Right cardiac atrium (tissue), 5 donors: ENCODE results near the gene AIFM3. TPM values are rescaled to one million over a fixed set of nuclear protein-coding genes. Genes with fewer than 3 reads are reported as not detected.
"Not testable (repeated sequence)": the region's sequence is repeated elsewhere in the genome, so short reads cannot be mapped to it uniquely, and the experiment has no call there.

Source experiments
- ATAC-seq, 2 donors: fragments of 200-7000 bp; cut with Tn5 transposase; one replicate each; pipeline versions ENCODE4 v1.8.0 to v1.9.1; 2020; ENCODE audit warnings: moderate library complexity in 2 of 2, mild to moderate bottlenecking in 1 of 2
- DNase-seq, 3 donors: peaks; one replicate each; pipeline ENCODE4 v3.0.0-alpha.2; 2020
- H3K27ac ChIP-seq: one replicate; pipeline ENCODE4 v1.5.1; 2013; ENCODE audit warnings: mild to moderate bottlenecking, low read length, control low read depth, moderate library complexity
- H3K27me3 ChIP-seq: one replicate; pipeline ENCODE4 v1.6.1; 2013; ENCODE audit not compliant: control insufficient read depth, insufficient read depth
- H3K4me1 ChIP-seq: one replicate; pipeline ENCODE4 v1.6.1; 2013; ENCODE audit warnings: low read length; ENCODE audit not compliant: control insufficient read depth, insufficient read depth
- H3K4me3 ChIP-seq: one replicate; pipeline ENCODE4 v1.5.1; 2013; ENCODE audit warnings: low read length, control low read depth
- H3K9me3 ChIP-seq: one replicate; pipeline ENCODE4 v1.6.1; 2013; ENCODE audit warnings: low read length; ENCODE audit not compliant: control insufficient read depth
- WGBS: extraction: QIAGEN DNeasy Blood & Tissue Kit; methylation state at CpG from one replicate; pipeline ENCODE4 v1.1.7; 2013; 5-methylcytosine and 5-hydroxymethylcytosine counted together
- intact Hi-C, 4 donors: fragments of 100-400 bp; cut with DNase I; formaldehyde crosslinking; loops; one replicate each; pipeline versions ENCODE4 v1.11.0 to v1.14.0; 2022 to 2023
- polyA plus RNA-seq: library from polyadenylated mRNA; stranded (reverse); fragments of 200-250 nt; gene quantifications from one replicate; pipeline ENCODE4 v1.2.3, GENCODE V29; 2013
- total RNA-seq, 4 donors: library from RNA; stranded (reverse); fragmentation: NEBNext Ultra II Directional; extraction: Animal tissue kit (Norgen Biotek cat#: 25700); gene quantifications; one replicate each; pipeline ENCODE4 v1.2.1, GENCODE V29; 2021
- donor health status: healthy with polysubstance abuse.
- donor health status: DM: no; HTN: yes; CAD: no.
- donor health status: DM: no; HTN: no; CAD: no.
- donor health status: DM: no; HTN: yes; CAD: no; lungs with severe emphysema.
- donor health status: DM: yes; HTN: yes; CAD: no.

The AIFM3 gene
- total and polyA plus RNA-seq, 5 donors, result 1.0 to 2.1 (median 1.4) TPM

- intact Hi-C loops, result no loop called here
- 59% methylated on average over 4 of the region's 4 CpGs for WGBS
- Histone ChIP-seq H3K4me3 (no peak overlapping the region), H3K9me3 (no peaks in the 10 kb centered on the region), H3K27ac (no peak overlapping the region), H3K4me1 (no peaks in the 10 kb centered on the region), H3K27me3 (no peaks in the 10 kb centered on the region)
- DNase-seq (peak in 1 of 3 donors; percentile 18), ATAC-seq (no peak)
Observed at GRCh38 chr22:20970939-20971657, 4.0 kb downstream of the AIFM3 start.

- intact Hi-C loops, H3K27ac ChIP-seq, H3K9me3 ChIP-seq, H3K4me3 ChIP-seq, H3K4me1 ChIP-seq, ATAC-seq, H3K27me3 ChIP-seq: not testable (repeated sequence)
- 85% methylated on average over 11 of the region's 11 CpGs for WGBS
- DNase-seq, result peak in 2 of 3 donors; percentile 12 to 16
Observed at GRCh38 chr22:20972014-20972694, 5.1 kb downstream of the AIFM3 start.

GRCh38 chr22:20972933-20973577, 6.0 kb downstream of the AIFM3 start:
- H3K27me3 ChIP-seq, result no peaks in the 10 kb centered on the region
- DNase-seq, result peak in 2 of 3 donors; percentile 34

GRCh38 chr22:20973634-20974286, 6.7 kb downstream of the AIFM3 start:
- Histone ChIP-seq H3K4me1 (no peaks in the 10 kb centered on the region), H3K4me3 (no peak overlapping the region), H3K27me3 (no peaks in the 10 kb centered on the region), H3K27ac (no peak overlapping the region), H3K9me3 (no peaks in the 10 kb centered on the region)
- ATAC-seq, result no peak
- peak; percentile 12 to 51 (median 40) for DNase-seq
- intact Hi-C loops, result no loop called here
- WGBS, result 56% methylated on average over 21 of the region's 21 CpGs

More at GRCh38 chr22:20972933-20973577, 6.0 kb downstream of the AIFM3 start:
- no peak for ATAC-seq
- Histone ChIP-seq H3K4me3 (no peak overlapping the region), H3K9me3 (no peaks in the 10 kb centered on the region), H3K27ac (no peak overlapping the region), H3K4me1 (no peaks in the 10 kb centered on the region)
- intact Hi-C loops, result no loop called here
- WGBS, result 75% methylated on average over 21 of the region's 21 CpGs

- H3K4me1 ChIP-seq, result no peaks in the 10 kb centered on the region
- intact Hi-C loops, result no loop called here
- no peak for ATAC-seq
- peak; percentile 10 to 49 (median 37) for DNase-seq
- no peak overlapping the region for H3K27ac ChIP-seq
- H3K9me3 ChIP-seq, result no peaks in the 10 kb centered on the region
- WGBS, result 78% methylated on average over 16 of the region's 16 CpGs
- H3K27me3 ChIP-seq, result no peaks in the 10 kb centered on the region
- no peak overlapping the region for H3K4me3 ChIP-seq
Observed at GRCh38 chr22:20974336-20974955, 7.4 kb downstream of the AIFM3 start.

GRCh38 chr22:20975541-20976290, 8.7 kb downstream of the AIFM3 start:
- H3K9me3 ChIP-seq, result no peaks in the 10 kb centered on the region
- no peak for ATAC-seq
- WGBS, result 77% methylated on average over 14 of the region's 14 CpGs
- peak in 1 of 3 donors; percentile 28 for DNase-seq
- no peak overlapping the region for H3K27ac ChIP-seq
- H3K27me3 ChIP-seq, result no peaks in the 10 kb centered on the region
- H3K4me3 ChIP-seq, result no peak overlapping the region
- intact Hi-C loops, result no loop called here
- H3K4me1 ChIP-seq, result peaks cover 3% of the 10 kb centered on the region

GRCh38 chr22:20976291-20976877, 9.3 kb downstream of the AIFM3 start:
- ATAC-seq, result no peak
- intact Hi-C loops, result no loop called here
- Histone ChIP-seq H3K9me3 (no peaks in the 10 kb centered on the region), H3K27me3 (no peaks in the 10 kb centered on the region), H3K27ac (no peak overlapping the region), H3K4me3 (no peak overlapping the region), H3K4me1 (peaks cover 3% of the 10 kb centered on the region)
- peak in 1 of 3 donors; percentile 45 for DNase-seq
- 82% methylated on average over 24 of the region's 24 CpGs for WGBS

- peaks cover 3% of the 10 kb centered on the region for H3K4me1 ChIP-seq
- 79% methylated on average over 11 of the region's 11 CpGs for WGBS
- intact Hi-C loops, result no loop called here
- no peak for ATAC-seq
- H3K27me3 ChIP-seq, result no peaks in the 10 kb centered on the region
- no peak for DNase-seq
- H3K4me3 ChIP-seq, result no peak overlapping the region
- H3K9me3 ChIP-seq, result no peaks in the 10 kb centered on the region
- no peak overlapping the region for H3K27ac ChIP-seq
Observed at GRCh38 chr22:20977019-20977418, 10.0 kb downstream of the AIFM3 start.

- no peak overlapping the region for H3K27ac ChIP-seq
- DNase-seq (no peak), ATAC-seq (no peak)
- no peak overlapping the region for H3K4me3 ChIP-seq
- H3K9me3 ChIP-seq, result no peaks in the 10 kb centered on the region
- no peaks in the 10 kb centered on the region for H3K27me3 ChIP-seq
- intact Hi-C loops, result no loop called here
- 85% methylated on average over 17 of the region's 17 CpGs for WGBS
- peaks cover 3% of the 10 kb centered on the region for H3K4me1 ChIP-seq
Observed at GRCh38 chr22:20977516-20978170, 10.6 kb downstream of the AIFM3 start.
